Natural killer cell treated with Interleukin-12 subunit alpha and Interleukin-12 subunit beta and Interleukin-15 and Interleukin-18, amount 100 ng/mL, for 72 hours (primary cell): ENCODE measurements around the gene ADGRG3. TPM values are rescaled to one million over a fixed set of nuclear protein-coding genes. Genes with fewer than 3 reads are reported as not detected.

Source experiments
- ATAC-seq, 2 donors: fragments of 150-1000 bp; cut with Tn5 transposase in 1 of 2; sonication (Bioruptor Pico), chemical (Tn5 transposase) in 1 of 2; 2 replicates each; pipeline ENCODE4 v1.10.0; 2021
- DNase-seq: peaks from one replicate; pipeline ENCODE4 v3.0.0; 2022; ENCODE audit warnings: low spot score
- H3K27ac Mint-ChIP-seq, 2 donors: 1 replicate in 1 of 2; 2 replicates in 1 of 2; pipeline ENCODE4 v1.8.0; 2022; ENCODE audit warnings: mixed read lengths in 2 of 2, mild to moderate bottlenecking in 1 of 2, moderate library complexity in 1 of 2
- H3K27me3 Mint-ChIP-seq, 2 donors: 1 replicate in 1 of 2; 2 replicates in 1 of 2; pipeline ENCODE4 v1.8.0; 2022; ENCODE audit warnings: mixed read lengths in 2 of 2
- H3K36me3 Mint-ChIP-seq: one replicate; pipeline ENCODE4 v1.8.0; 2022; ENCODE audit warnings: mixed read lengths
- H3K4me1 Mint-ChIP-seq, 2 donors: 1 replicate in 1 of 2; 2 replicates in 1 of 2; pipeline ENCODE4 v1.8.0; 2022; ENCODE audit warnings: low read depth in 2 of 2, mixed read lengths in 2 of 2, mild to moderate bottlenecking in 1 of 2
- H3K4me3 Mint-ChIP-seq: one replicate; pipeline ENCODE4 v1.8.0; 2022; ENCODE audit warnings: mixed read lengths
- H3K9me3 Mint-ChIP-seq: 2 replicates; pipeline ENCODE4 v1.8.0; 2022; ENCODE audit warnings: mixed read lengths
- total RNA-seq, 2 donors: library from RNA; stranded (reverse); gene quantifications; one replicate each; pipeline ENCODE4 v1.2.3, GENCODE V29; 2022

Gene ADGRG3
- total RNA-seq, 2 donors from 2014 or later, result 25.4 to 28.9 TPM

GRCh38 chr16:57730771-57731730 is 62.9 kb downstream of the ADGRG3 start:
- H3K27ac Mint-ChIP-seq, result peak overlapping the region in 1 of 2 donors; percentile 41
- DNase-seq (no peak), ATAC-seq (no peak)
- H3K4me3 Mint-ChIP-seq, result no peak overlapping the region
- H3K27me3 Mint-ChIP-seq, result no peaks in the 10 kb centered on the region
- peaks cover 7 to 14% of the 10 kb centered on the region in 2 donors for H3K4me1 Mint-ChIP-seq
- H3K36me3 Mint-ChIP-seq, result peaks cover 5% of the 10 kb centered on the region
- no peaks in the 10 kb centered on the region for H3K9me3 Mint-ChIP-seq

- ATAC-seq (no peak), DNase-seq (no peak)
- no peaks in the 10 kb centered on the region for H3K27me3 Mint-ChIP-seq
- peaks cover 17 to 24% of the 10 kb centered on the region in 2 donors for H3K4me1 Mint-ChIP-seq
- H3K36me3 Mint-ChIP-seq, result peaks cover 5% of the 10 kb centered on the region
- H3K9me3 Mint-ChIP-seq, result no peaks in the 10 kb centered on the region
- peak overlapping the region in 1 of 2 donors; percentile 41 for H3K27ac Mint-ChIP-seq
- no peak overlapping the region for H3K4me3 Mint-ChIP-seq
These were observed 63.9 kb downstream of the ADGRG3 start for GRCh38 chr16:57732037-57732436.

GRCh38 chr16:57732714-57733113 is 64.6 kb downstream of the ADGRG3 start:
- Mint-ChIP-seq H3K27me3 (no peaks in the 10 kb centered on the region), H3K4me3 (peak overlapping the region; percentile 54), H3K36me3 (peaks cover 5% of the 10 kb centered on the region), H3K4me1 (peaks cover 21 to 31% of the 10 kb centered on the region in 2 donors), H3K27ac (peak overlapping the region; percentile 45 to 67), H3K9me3 (no peaks in the 10 kb centered on the region)
- no peak for ATAC-seq
- no peak for DNase-seq

GRCh38 chr16:57734308-57734924 is 66.3 kb downstream of the ADGRG3 start:
- ATAC-seq (no peak), DNase-seq (no peak)
- Mint-ChIP-seq H3K9me3 (no peaks in the 10 kb centered on the region), H3K27me3 (no peaks in the 10 kb centered on the region), H3K4me1 (peaks cover 22 to 31% of the 10 kb centered on the region in 2 donors), H3K4me3 (peak overlapping the region; percentile 95), H3K36me3 (peaks cover 5% of the 10 kb centered on the region), H3K27ac (peak overlapping the region; percentile 78 to 85)

GRCh38 chr16:57734925-57735754 is 67.0 kb downstream of the ADGRG3 start:
- Mint-ChIP-seq H3K9me3 (no peaks in the 10 kb centered on the region), H3K27ac (peak overlapping the region; percentile 78 to 85), H3K4me3 (peak overlapping the region; percentile 95), H3K27me3 (no peaks in the 10 kb centered on the region), H3K4me1 (peaks cover 22 to 31% of the 10 kb centered on the region in 2 donors), H3K36me3 (peaks cover 5% of the 10 kb centered on the region)
- peak; percentile 98 for DNase-seq
- peak; percentile 95 to 96 for ATAC-seq

GRCh38 chr16:57735755-57736418 is 67.8 kb downstream of the ADGRG3 start, which contains the start of gene KATNB1:
TSS of gene KATNB1 (plus strand) at chr16:57735770. CDS start at chr16:57737244, 1,474 bp downstream.
- ATAC-seq (no peak), DNase-seq (no peak)
- Mint-ChIP-seq H3K4me1 (peaks cover 22 to 31% of the 10 kb centered on the region in 2 donors), H3K27ac (peak within 1 kb of the TSS; percentile 78 to 85), H3K4me3 (peak within 1 kb of the TSS; percentile 95), H3K9me3 (no peaks in the 10 kb centered on the region), H3K27me3 (no peaks in the 10 kb centered on the region), H3K36me3 (peaks cover 5% of the 10 kb centered on the region)

GRCh38 chr16:57736419-57737351 is 68.6 kb downstream of the ADGRG3 start:
- Mint-ChIP-seq H3K4me3 (peak overlapping the region; percentile 95), H3K9me3 (no peaks in the 10 kb centered on the region), H3K36me3 (peaks cover 5% of the 10 kb centered on the region), H3K27me3 (no peaks in the 10 kb centered on the region), H3K27ac (peak overlapping the region; percentile 78 to 85), H3K4me1 (peaks cover 22 to 27% of the 10 kb centered on the region in 2 donors)
- DNase-seq (no peak), ATAC-seq (no peak)

GRCh38 chr16:57738844-57739243 is 70.7 kb downstream of the ADGRG3 start:
- Mint-ChIP-seq H3K27ac (no peak overlapping the region), H3K9me3 (no peaks in the 10 kb centered on the region), H3K4me3 (no peak overlapping the region), H3K4me1 (peaks cover 22 to 25% of the 10 kb centered on the region in 2 donors), H3K36me3 (no peaks in the 10 kb centered on the region), H3K27me3 (no peaks in the 10 kb centered on the region)
- ATAC-seq (no peak), DNase-seq (no peak)

Other genes starting within 250 kb of the ADGRG3 start
- gene CIAPIN1, start 220.9 kb upstream of the ADGRG3 start, total RNA-seq, result 10 to 100 TPM; 54.0 to 92.0 TPM
- gene COQ9, start 220.8 kb upstream of the ADGRG3 start, total RNA-seq, result 10 to 100 TPM; 34.2 to 42.9 TPM
- gene POLR2C, start 205.6 kb upstream of the ADGRG3 start, total RNA-seq, result 10 to 100 TPM; 63.8 to 85.4 TPM
- gene DOK4, start 181.8 kb upstream of the ADGRG3 start, total RNA-seq, result 1 to 10 TPM; 4.2 to 6.5 TPM
- 10 to 100 TPM; 13.9 to 21.5 TPM for gene CCDC102A, start 131.7 kb upstream of the ADGRG3 start, total RNA-seq
- gene ADGRG5, start 125.7 kb upstream of the ADGRG3 start, total RNA-seq, result 10 to 100 TPM; 86.8 to 95.0 TPM
- gene ADGRG1, start 39.7 kb upstream of the ADGRG3 start, total RNA-seq, result 10 to 100 TPM in 1 of 2 donors, 1 to 10 TPM in 1; 4.8 to 13.7 TPM
- not detected for gene DRC7, start 26.5 kb downstream of the ADGRG3 start, total RNA-seq
- gene KATNB1, start 67.5 kb downstream of the ADGRG3 start, total RNA-seq, result 10 to 100 TPM; 33.7 to 65.3 TPM
- gene KIFC3, start 134.2 kb downstream of the ADGRG3 start, total RNA-seq, result 10 to 100 TPM in 1 of 2 donors, 1 to 10 TPM in 1; 2.5 to 10.0 TPM